PC-9 (cell line): ENCODE data around the gene KRTAP1-1. TPM values are rescaled to one million over a fixed set of nuclear protein-coding genes. Genes with fewer than 3 reads are reported as not detected.
"Not testable (repeated sequence)": the region's sequence is repeated elsewhere in the genome, so short reads cannot be mapped to it uniquely, and the experiment has no call there.

ENCODE experiments used
- BruUV-seq: library from RNA; stranded (reverse); fragments of 400-500 nt; replicated peaks from 2 replicates; lab custom pipeline; 2021; lab: Mats Ljungman, UMichigan
- CTCF ChIA-PET: fragments of 300-600 bp; sonication (Branson Sonifier 250); formaldehyde crosslinking; loops from one replicate; lab custom pipeline; 2022; ENCODE audit warnings: antibody characterized with exemption; lab: Charles Lee
- POLR2A ChIA-PET: fragments of 300-600 bp; sonication (Branson Sonifier 250); formaldehyde crosslinking; loops from one replicate; lab custom pipeline; 2022; ENCODE audit warnings: antibody characterized with exemption; ENCODE audit not compliant: unreplicated experiment; lab: Charles Lee
- DNase-seq, 2 experiments: peaks; one replicate each; pipeline versions ENCODE4 v3.0.0 to v3.0.0-alpha.2; 2015 to 2022; ENCODE audit warnings: mixed read lengths in 1 of 2
- H2AFZ ChIP-seq: fragments of 200-600 bp; sonication (generic); 2 replicates; pipeline ENCODE4 v1.8.1; 2017; ENCODE audit warnings: antibody characterized with exemption
- H3F3A ChIP-seq: fragments of 200-600 bp; sonication (generic); 2 replicates; pipeline ENCODE4 v1.8.1; 2017; ENCODE audit warnings: antibody characterized with exemption, mild to moderate bottlenecking, low read depth; ENCODE audit not compliant: insufficient read depth
- H3K27ac ChIP-seq: fragments of 200-600 bp; sonication (generic); 2 replicates; pipeline ENCODE4 v1.6.1; 2016; ENCODE audit warnings: mixed run types
- H3K27me3 ChIP-seq: fragments of 200-600 bp; sonication (generic); 2 replicates; pipeline ENCODE4 v1.6.1; 2016; ENCODE audit warnings: low read depth, mixed run types; ENCODE audit not compliant: insufficient read depth
- H3K36me3 ChIP-seq: fragments of 200-600 bp; sonication (generic); 2 replicates; pipeline ENCODE4 v1.6.1; 2016; ENCODE audit warnings: low read depth, mixed run types
- H3K4me1 ChIP-seq: fragments of 200-600 bp; sonication (generic); replicated peaks from 2 replicates; pipeline ENCODE4 v1.6.1; 2016; ENCODE audit warnings: mixed run types; ENCODE audit not compliant: insufficient read depth
- H3K4me2 ChIP-seq: fragments of 200-600 bp; sonication (generic); 2 replicates; pipeline ENCODE4 v1.6.1; 2017; ENCODE audit warnings: mixed run types
- H3K4me3 ChIP-seq: fragments of 200-600 bp; sonication (generic); 2 replicates; pipeline ENCODE4 v1.6.1; 2016; ENCODE audit warnings: mixed run types
- H3K79me2 ChIP-seq: fragments of 200-600 bp; sonication (generic); 2 replicates; pipeline ENCODE4 v1.6.1; 2017; ENCODE audit warnings: low read depth, mixed run types
- H3K9me2 ChIP-seq: fragments of 200-600 bp; sonication (generic); 2 replicates; pipeline ENCODE4 v1.8.1; 2017; ENCODE audit warnings: mild to moderate bottlenecking; ENCODE audit not compliant: insufficient read depth
- H3K9me3 ChIP-seq: fragments of 200-600 bp; sonication (generic); 2 replicates; pipeline ENCODE4 v1.8.1; 2016; ENCODE audit warnings: low read depth; ENCODE audit not compliant: insufficient read depth
- H4K20me1 ChIP-seq: fragments of 200-600 bp; sonication (generic); 2 replicates; pipeline ENCODE4 v1.8.1; 2017; ENCODE audit not compliant: insufficient read depth
- CTCF ChIP-seq: fragments of 200-600 bp; sonication (generic); conservative IDR thresholded peaks from 2 replicates; pipeline ENCODE4 v1.6.1; 2017; ENCODE audit warnings: mixed run types, antibody characterized with exemption, mild to moderate bottlenecking, moderate library complexity
- EZH2 ChIP-seq: fragments of 200-600 bp; sonication (generic); IDR thresholded peaks from 2 replicates; pipeline ENCODE4 v1.8.0; 2017; ENCODE audit warnings: antibody characterized with exemption, low read depth
- intact Hi-C: fragments of 100-400 bp; cut with micrococcal nuclease; formaldehyde crosslinking; loops from one replicate; pipeline ENCODE4 v1.10.0; 2022; ENCODE audit not compliant: unreplicated experiment
- total RNA-seq: library from RNA; stranded (reverse); gene quantifications from 2 replicates; pipeline ENCODE4 v1.2.3, GENCODE V29; 2021

The KRTAP1-1 gene
- total RNA-seq, 1 experiment from 2014 or later: not detected

GRCh38 chr17:41058741-41059140, 17.5 kb upstream of the KRTAP1-1 start:
- H3K27me3 ChIP-seq: no peaks in the 10 kb centered on the region
- H3K9me2 ChIP-seq: no peaks in the 10 kb centered on the region
- H3F3A ChIP-seq: peaks cover 26% of the 10 kb centered on the region
- H4K20me1 ChIP-seq: no peaks in the 10 kb centered on the region
- H3K27ac ChIP-seq: peak overlapping the region; percentile 88
- no peak overlapping the region for H2AFZ ChIP-seq
- ChIA-PET POLR2A (interaction anchor here (0.6 kb wide), 4 partner anchors 156 to 594 kb away, joined by 3 to 7 read pairs (median 6); partner anchors contain the start of gene KRT19), CTCF (no interaction called here)
- peaks cover 43% of the 10 kb centered on the region for H3K4me1 ChIP-seq
- no peak overlapping the region for H3K4me3 ChIP-seq
- no TSS peak for BruUV-seq
- DNase-seq: peak in 1 of 2 experiments; percentile 72
- H3K79me2 ChIP-seq: no peaks in the 10 kb centered on the region
- no peak for TF ChIP-seq CTCF
- TF ChIP-seq EZH2: no peak
- H3K36me3 ChIP-seq: 0 out of 2 replicates have a peak, but pooled peaks cover 5% of the 10 kb centered on the region
- peak overlapping the region; percentile 43 for H3K4me2 ChIP-seq
- intact Hi-C loops: no loop called here
- no peaks in the 10 kb centered on the region; the same call in 1 of the 2 replicates for H3K9me3 ChIP-seq

GRCh38 chr17:41057547-41057946, 16.3 kb upstream of the KRTAP1-1 start:
- Histone ChIP-seq H3K4me2 (no peak overlapping the region), H3K4me3 (no peak overlapping the region), H3K36me3 (0 out of 2 replicates have a peak, but pooled peaks cover 5% of the 10 kb centered on the region), H3F3A (peaks cover 26% of the 10 kb centered on the region), H4K20me1 (no peaks in the 10 kb centered on the region), H3K27me3 (no peaks in the 10 kb centered on the region), H3K4me1 (peaks cover 42% of the 10 kb centered on the region), H3K79me2 (no peaks in the 10 kb centered on the region), H3K9me3 (peaks cover 9% of the 10 kb centered on the region; the same call in 1 of the 2 replicates), H3K9me2 (no peaks in the 10 kb centered on the region), H2AFZ (no peak overlapping the region), H3K27ac (no peak overlapping the region)
- no peak for TF ChIP-seq EZH2
- no peak for TF ChIP-seq CTCF
- intact Hi-C loops: no loop called here
- POLR2A ChIA-PET: no interaction called here
- DNase-seq: no peak
- CTCF ChIA-PET: interaction anchor here (0.6 kb wide), 1 partner anchor 97 kb away, joined by 4 read pairs; no protein-coding TSS in a partner anchor
- BruUV-seq: no TSS peak

- H3K9me3 ChIP-seq, H3K79me2 ChIP-seq, H2AFZ ChIP-seq, H4K20me1 ChIP-seq, CTCF ChIA-PET, DNase-seq, H3K27ac ChIP-seq, intact Hi-C loops, H3K9me2 ChIP-seq, H3K4me3 ChIP-seq, POLR2A ChIA-PET, H3K27me3 ChIP-seq, H3K4me2 ChIP-seq, H3K36me3 ChIP-seq, BruUV-seq: not testable (repeated sequence)
- Histone ChIP-seq H3K4me1 (peaks cover 24% of the 10 kb centered on the region), H3F3A (peaks cover 18% of the 10 kb centered on the region)
Measured at GRCh38 chr17:41055130-41055529, 13.9 kb upstream of the KRTAP1-1 start, which contains the start of gene KRTAP2-2. Gene KRTAP2-2 (minus strand): TSS chr17:41055230. CDS start chr17:41055211, 19 bp downstream.

GRCh38 chr17:41054556-41054955, 13.3 kb upstream of the KRTAP1-1 start:
- H3K9me3 ChIP-seq, H3K79me2 ChIP-seq, H3K4me3 ChIP-seq, H4K20me1 ChIP-seq, CTCF ChIA-PET, intact Hi-C loops, POLR2A ChIA-PET, H3K27me3 ChIP-seq, H3K27ac ChIP-seq, BruUV-seq, H2AFZ ChIP-seq, H3K4me2 ChIP-seq, H3K9me2 ChIP-seq, H3K36me3 ChIP-seq, DNase-seq: not testable (repeated sequence)
- Histone ChIP-seq H3F3A (peaks cover 21% of the 10 kb centered on the region), H3K4me1 (peaks cover 27% of the 10 kb centered on the region)
